HUDEP-2 (cell line): ENCODE measurements around the gene CDYL2.
"Not testable (repeated sequence)": the region's sequence is repeated elsewhere in the genome, so short reads cannot be mapped to it uniquely, and the experiment has no call there.

ENCODE experiments used
- DNase-seq, 76 experiments: peaks; one replicate each; lab custom pipeline; 2025; ENCODE audit not compliant: unreplicated experiment in 76 of 76; lab: John Stamatoyannopoulos, UW

Gene CDYL2

GRCh38 chr16:80804526-80805383 lies at the start of gene CDYL2:
Gene CDYL2 (minus strand): TSS chr16:80804598. CDS start chr16:80804173, 425 bp downstream.
- peak in 3 of 76 experiments; percentile 2 to 9 (median 8) for DNase-seq

- DNase-seq: peak in 17 of 76 experiments; percentile 0 to 15 (median 4)
Measured at GRCh38 chr16:80852261-80852872, 48.0 kb upstream of the CDYL2 start.

- DNase-seq: no peak
Measured at GRCh38 chr16:80851831-80852230, 47.4 kb upstream of the CDYL2 start.

GRCh38 chr16:80850757-80851156 lies 46.4 kb upstream of the CDYL2 start:
- no peak for DNase-seq

GRCh38 chr16:80848862-80849261 lies 44.5 kb upstream of the CDYL2 start:
- DNase-seq: no peak

- DNase-seq: no peak
Measured at GRCh38 chr16:80846680-80847079, 42.3 kb upstream of the CDYL2 start.

- DNase-seq: no peak
Measured at GRCh38 chr16:80846275-80846674, 41.9 kb upstream of the CDYL2 start.

GRCh38 chr16:80844395-80844794 lies 40.0 kb upstream of the CDYL2 start:
- DNase-seq: no peak

- DNase-seq: no peak
Measured at GRCh38 chr16:80841231-80841630, 36.8 kb upstream of the CDYL2 start.

- DNase-seq: no peak
Measured at GRCh38 chr16:80837533-80838147, 33.2 kb upstream of the CDYL2 start.

GRCh38 chr16:80836846-80837245 lies 32.4 kb upstream of the CDYL2 start:
- no peak for DNase-seq

- DNase-seq: no peak
Measured at GRCh38 chr16:80836202-80836601, 31.8 kb upstream of the CDYL2 start.

- DNase-seq: no peak
Measured at GRCh38 chr16:80831039-80831438, 26.6 kb upstream of the CDYL2 start.

- no peak for DNase-seq
Measured at GRCh38 chr16:80828495-80828894, 24.1 kb upstream of the CDYL2 start.

GRCh38 chr16:80827007-80827406 lies 22.6 kb upstream of the CDYL2 start:
- no peak for DNase-seq

- DNase-seq: no peak
Measured at GRCh38 chr16:80825365-80825758, 21.0 kb upstream of the CDYL2 start.

- peak in 14 of 76 experiments; percentile 2 to 32 (median 12) for DNase-seq
Measured at GRCh38 chr16:80824623-80825364, 20.4 kb upstream of the CDYL2 start.

GRCh38 chr16:80819988-80820387 lies 15.6 kb upstream of the CDYL2 start:
- no peak for DNase-seq

- no peak for DNase-seq
Measured at GRCh38 chr16:80816356-80816755, 12.0 kb upstream of the CDYL2 start.

GRCh38 chr16:80815278-80815677 lies 10.9 kb upstream of the CDYL2 start:
- not testable (repeated sequence) for DNase-seq

- no peak for DNase-seq
Measured at GRCh38 chr16:80812593-80812992, 8.2 kb upstream of the CDYL2 start.
